GM13976 (cell line): ENCODE results near the gene GRAPL.
"Not testable (repeated sequence)": the region's sequence is repeated elsewhere in the genome, so short reads cannot be mapped to it uniquely, and the experiment has no call there.

ENCODE experiments used
- DNase-seq: peaks from one replicate; pipeline ENCODE4 v3.0.0; 2012; ENCODE audit warnings: low spot score
- in situ Hi-C: fragments of 300-500 bp; cut with MboI; formaldehyde crosslinking; loops from one replicate; pipeline ENCODE4 v1.12.0; 2022; ENCODE audit warnings: low sequenced_read_pairs, mixed read lengths, inconsistent platforms; ENCODE audit not compliant: unreplicated experiment
- TF ChIP-seq, protein P1 (sequence below): IDR thresholded peaks from 2 replicates; pipeline ENCODE4 v1.5.1; 2012; ENCODE audit warnings: borderline replicate concordance, mild to moderate bottlenecking; ENCODE audit not compliant: insufficient read depth; ENCODE audit errors: extremely low read depth, missing control alignments, control extremely low read depth

Gene GRAPL

DNA sequence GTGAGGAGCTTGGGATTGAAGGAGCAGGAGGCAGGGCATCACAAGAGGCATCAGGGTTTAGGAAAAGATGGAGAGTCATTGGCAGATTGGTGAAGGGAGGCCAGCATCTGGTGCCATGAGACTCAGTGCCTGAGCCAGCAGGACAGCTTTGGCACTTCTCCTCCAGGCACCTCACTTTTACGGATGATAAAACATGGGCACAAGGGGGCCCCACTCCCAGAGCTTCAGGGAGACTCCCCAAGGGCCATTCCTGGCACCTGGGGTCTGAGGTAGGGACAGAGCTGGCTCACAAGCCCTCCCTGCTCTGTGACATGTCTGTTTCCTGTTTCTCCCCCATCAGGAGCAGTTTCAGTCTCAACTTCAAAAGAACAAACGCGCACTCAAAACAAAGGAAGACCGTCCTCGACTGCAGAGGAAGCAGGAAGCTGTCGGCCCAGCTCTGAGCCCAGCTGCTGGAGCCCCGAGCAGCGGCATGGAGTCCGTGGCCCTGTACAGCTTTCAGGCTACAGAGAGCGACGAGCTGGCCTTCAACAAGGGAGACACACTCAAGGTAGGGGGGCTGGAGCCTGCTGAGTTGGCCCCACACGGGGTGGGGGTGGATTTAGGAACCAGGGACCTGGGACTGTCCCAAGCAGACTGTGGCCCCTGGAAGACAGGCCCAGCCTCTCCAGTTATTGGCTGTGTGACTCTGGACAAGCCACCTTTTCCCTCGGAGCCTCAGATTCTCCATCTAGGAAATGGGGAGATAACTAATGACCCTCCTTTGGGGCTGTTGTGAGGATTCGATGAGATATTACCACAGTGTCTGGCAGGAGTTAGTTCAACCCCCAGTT is at the start of gene GRAPL:
Gene GRAPL, plus strand, starts transcription at position 442 of the 833 bp plus-strand sequence. Its CDS starts 31 bp downstream, at position 473.
- in situ Hi-C loops, DNase-seq: not testable (repeated sequence)

DNA sequence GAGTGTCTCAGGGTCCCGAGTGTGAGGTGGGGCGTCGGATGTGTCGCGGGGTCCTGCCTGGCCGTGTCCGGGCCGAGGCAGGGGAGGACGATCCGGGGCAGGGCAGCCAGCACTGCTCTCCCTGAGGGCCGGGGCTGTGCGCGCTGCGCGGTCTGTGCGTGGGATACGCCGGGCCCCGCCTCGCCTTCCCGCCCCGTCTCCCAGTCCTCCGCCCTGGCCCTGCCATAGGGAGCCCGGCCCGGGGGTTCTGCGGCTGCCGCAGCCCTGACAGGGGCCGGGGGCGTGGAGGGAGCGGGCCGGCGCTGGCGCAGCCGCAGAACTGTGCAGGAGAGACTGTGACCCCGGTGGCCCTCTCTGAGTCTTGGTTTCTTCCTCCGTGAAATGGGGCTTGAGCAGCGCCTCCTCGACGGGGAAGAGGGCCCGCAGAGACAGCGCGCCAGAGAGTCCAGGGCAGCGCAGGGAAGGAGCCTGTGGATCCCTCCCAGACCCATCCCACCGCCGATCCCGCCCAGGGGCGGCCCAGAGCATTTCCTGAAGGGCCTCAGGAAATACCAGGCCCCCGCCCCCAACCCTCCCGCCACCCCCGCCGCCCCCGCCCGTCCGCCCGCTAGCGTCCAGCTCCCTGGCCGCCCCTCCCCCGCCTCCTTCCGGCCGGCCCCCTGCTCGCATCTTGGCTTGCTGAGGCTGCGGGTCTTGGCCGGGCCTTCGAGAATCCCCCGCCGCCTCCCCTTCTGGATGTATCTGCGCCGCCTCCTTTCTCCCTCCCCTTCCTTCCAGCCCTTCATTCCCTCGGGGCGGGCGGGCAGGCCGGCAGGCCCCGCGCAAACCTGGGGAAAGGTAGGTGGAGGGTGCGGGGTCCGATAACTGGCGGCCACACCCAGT is 38.3 kb upstream of the GRAPL start:
- DNase-seq, in situ Hi-C loops: not testable (repeated sequence)

DNA sequence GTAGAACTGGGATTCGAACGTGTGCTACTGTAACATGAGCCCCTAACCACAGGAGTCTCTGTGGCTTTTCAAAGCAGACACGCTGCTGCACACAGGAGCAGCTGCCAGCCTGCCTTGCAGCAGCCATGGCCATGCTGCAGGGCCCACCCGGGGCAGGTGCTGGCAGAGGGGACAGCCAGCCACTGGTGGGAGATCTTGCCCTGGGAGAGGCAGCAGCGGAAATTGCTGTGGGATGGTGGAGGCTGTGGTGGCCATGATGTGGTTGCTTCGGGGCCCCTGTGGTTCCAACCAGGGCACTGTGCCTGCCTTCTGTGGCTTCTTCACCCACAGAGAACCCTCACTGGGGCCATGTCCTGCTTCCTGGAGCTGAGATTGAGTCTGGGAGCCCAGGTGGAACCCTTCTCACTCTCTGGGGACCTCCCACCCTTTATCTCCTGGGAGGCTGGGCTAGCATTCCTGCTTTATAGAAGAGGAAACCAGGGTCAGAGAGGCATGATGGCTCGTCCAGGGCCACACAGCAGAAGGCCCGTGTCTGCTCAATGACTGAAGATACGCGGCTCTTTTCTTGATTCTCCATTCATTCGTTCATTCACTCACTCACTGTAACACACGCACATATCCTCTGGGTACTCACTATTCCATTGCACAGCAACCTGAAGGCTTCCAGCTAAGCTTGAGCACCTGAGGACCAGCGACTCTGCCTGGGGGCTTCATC is 37.2 kb upstream of the GRAPL start:
- DNase-seq, in situ Hi-C loops: not testable (repeated sequence)

DNA sequence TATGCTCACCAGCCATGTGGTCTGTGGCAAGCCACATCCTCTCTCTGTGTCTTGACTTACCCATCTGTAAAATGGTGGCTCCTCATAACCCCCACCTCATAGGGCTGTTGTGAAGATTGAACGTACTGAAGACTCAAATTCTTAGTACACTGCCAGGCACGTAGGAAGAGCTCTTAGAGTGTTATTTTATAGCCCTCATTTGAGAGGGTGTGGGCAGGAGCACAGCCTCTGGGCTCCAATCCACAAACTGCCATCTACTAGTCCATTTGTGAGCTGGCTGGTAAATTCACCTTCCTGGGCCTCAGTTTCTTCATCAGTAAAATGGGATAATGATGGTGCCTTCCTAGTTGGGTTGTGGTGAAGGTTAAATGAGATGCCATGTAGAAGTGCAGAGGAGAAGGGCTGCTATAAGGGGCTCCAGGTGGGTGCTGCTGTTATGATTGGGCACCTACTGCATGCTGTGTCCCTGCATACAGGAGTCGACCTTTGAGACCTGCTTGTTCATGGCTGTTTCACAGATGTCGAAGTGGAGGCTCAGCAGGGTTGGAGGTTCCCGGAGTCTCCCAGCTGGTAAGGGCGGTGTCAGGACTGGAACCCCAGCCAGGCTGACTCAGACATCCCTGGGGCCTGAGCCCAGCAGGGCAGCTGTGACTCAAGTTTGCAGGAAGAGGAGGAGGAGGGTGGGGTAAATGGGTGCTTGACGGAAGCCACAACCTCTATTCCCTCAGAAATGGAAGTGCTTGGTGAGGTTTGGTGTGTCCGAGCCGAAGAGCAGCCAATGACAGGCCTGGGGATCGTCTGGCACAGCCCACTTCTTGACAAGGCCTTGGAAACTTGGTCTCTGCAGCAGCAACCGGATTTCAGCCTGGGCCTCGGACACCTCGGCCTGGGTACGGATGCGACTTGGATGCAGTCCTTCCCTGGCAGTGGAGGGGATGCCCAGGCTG is 34.4 kb upstream of the GRAPL start:
- in situ Hi-C loops, DNase-seq: not testable (repeated sequence)

- DNase-seq, in situ Hi-C loops: not testable (repeated sequence)
Observed at GRCh38 chr17:19093684-19094438, 33.5 kb upstream of the GRAPL start.

GRCh38 chr17:19108517-19108916 is 18.9 kb upstream of the GRAPL start:
- DNase-seq, in situ Hi-C loops: not testable (repeated sequence)

GRCh38 chr17:19110189-19111097 is 16.9 kb upstream of the GRAPL start:
- in situ Hi-C loops, DNase-seq: not testable (repeated sequence)

DNA sequence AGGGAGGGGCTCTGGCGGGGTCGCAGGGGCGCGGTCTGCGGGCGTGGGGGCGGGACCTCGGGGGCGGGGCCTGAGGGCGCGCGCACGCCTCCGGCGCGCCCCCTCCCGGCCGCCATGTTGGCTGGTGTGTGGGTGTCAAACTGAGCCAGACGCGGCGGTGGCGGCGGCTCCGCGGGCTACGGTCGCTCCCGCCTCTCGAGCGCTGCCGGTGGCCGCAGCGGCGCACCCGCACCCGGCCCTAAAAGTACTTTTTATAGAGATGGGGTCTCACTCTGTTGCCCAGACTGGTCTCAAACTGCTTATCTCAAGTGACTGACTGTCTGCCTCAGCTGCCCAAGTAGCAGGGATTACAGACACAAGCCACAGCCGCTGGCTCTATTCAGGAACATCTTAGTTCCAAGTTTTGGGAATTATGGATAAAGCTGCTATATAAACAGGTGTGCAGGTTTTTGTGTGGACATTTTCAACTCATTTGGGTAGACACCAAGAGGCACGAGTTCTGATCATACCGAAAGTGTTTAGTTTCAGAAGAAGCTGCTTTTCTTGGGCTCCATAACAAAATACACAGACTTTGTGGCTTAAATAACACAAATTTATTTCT is 16.2 kb upstream of the GRAPL start:
- TF ChIP-seq, protein P1, sequence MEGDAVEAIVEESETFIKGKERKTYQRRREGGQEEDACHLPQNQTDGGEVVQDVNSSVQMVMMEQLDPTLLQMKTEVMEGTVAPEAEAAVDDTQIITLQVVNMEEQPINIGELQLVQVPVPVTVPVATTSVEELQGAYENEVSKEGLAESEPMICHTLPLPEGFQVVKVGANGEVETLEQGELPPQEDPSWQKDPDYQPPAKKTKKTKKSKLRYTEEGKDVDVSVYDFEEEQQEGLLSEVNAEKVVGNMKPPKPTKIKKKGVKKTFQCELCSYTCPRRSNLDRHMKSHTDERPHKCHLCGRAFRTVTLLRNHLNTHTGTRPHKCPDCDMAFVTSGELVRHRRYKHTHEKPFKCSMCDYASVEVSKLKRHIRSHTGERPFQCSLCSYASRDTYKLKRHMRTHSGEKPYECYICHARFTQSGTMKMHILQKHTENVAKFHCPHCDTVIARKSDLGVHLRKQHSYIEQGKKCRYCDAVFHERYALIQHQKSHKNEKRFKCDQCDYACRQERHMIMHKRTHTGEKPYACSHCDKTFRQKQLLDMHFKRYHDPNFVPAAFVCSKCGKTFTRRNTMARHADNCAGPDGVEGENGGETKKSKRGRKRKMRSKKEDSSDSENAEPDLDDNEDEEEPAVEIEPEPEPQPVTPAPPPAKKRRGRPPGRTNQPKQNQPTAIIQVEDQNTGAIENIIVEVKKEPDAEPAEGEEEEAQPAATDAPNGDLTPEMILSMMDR = peak; percentile 29
- DNase-seq, in situ Hi-C loops: not testable (repeated sequence)

GRCh38 chr17:19111801-19112458 is 15.5 kb upstream of the GRAPL start:
- DNase-seq, in situ Hi-C loops: not testable (repeated sequence)

DNA sequence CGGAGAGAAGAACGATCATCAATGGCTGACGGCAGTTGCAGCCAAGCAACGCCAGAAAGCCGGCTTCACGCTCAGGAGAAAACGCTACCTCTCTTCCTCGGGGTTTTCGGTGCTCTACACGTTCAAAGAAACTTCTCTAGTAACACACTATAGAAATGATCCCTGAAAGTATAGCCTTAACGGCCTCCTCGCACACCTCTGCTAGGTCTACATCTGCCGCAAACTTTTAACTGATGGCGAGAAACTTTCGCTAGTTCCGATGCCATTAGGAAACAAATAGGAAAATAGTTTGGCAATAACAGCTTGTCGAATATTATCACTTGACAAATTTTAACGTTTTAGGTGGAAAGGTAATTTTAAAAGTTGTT is 14.9 kb upstream of the GRAPL start:
- in situ Hi-C loops, DNase-seq: not testable (repeated sequence)

- DNase-seq, in situ Hi-C loops: not testable (repeated sequence)
Observed at GRCh38 chr17:19118695-19119094, 8.7 kb upstream of the GRAPL start.

DNA sequence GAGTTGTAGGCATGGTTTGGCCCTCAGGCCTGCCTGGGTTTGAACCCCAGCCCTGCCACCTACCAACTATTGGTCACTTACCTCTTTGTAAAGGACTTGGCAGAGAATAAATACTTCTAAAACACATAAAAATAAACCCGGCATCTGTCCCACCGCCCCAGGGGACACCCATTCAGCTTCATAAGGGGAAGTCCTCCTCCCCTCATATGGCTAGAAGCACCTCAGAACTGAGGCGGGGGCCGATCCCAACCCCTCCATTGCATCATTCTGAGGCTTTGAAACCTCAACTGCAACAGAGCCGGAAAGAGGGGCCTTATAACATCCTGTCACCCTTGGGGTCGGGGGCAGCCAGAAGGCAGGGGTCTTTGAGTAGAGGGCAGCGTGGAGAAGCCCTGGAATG is 2.1 kb upstream of the GRAPL start:
- in situ Hi-C loops, DNase-seq: not testable (repeated sequence)

- in situ Hi-C loops, DNase-seq: not testable (repeated sequence)
Observed at GRCh38 chr17:19129500-19129899, 2.1 kb downstream of the GRAPL start.

- in situ Hi-C loops, DNase-seq: not testable (repeated sequence)
Observed at GRCh38 chr17:19131108-19131507, 3.7 kb downstream of the GRAPL start.
